Head of caudate nucleus (tissue), 42 donors: ENCODE results near the gene P2RY11.

Source experiments
- DNase-seq, 42 donors: peaks; one replicate each; pipeline versions ENCODE4 v3.0.0 to v3.0.0-alpha.2; 2020 to 2021; ENCODE audit warnings: mixed read lengths in 7 of 42
- intact Hi-C: fragments of 100-400 bp; cut with DNase I; formaldehyde crosslinking; loops from one replicate; pipeline ENCODE4 v1.15.0; 2022

Gene P2RY11, protein sequence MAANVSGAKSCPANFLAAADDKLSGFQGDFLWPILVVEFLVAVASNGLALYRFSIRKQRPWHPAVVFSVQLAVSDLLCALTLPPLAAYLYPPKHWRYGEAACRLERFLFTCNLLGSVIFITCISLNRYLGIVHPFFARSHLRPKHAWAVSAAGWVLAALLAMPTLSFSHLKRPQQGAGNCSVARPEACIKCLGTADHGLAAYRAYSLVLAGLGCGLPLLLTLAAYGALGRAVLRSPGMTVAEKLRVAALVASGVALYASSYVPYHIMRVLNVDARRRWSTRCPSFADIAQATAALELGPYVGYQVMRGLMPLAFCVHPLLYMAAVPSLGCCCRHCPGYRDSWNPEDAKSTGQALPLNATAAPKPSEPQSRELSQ

DNA sequence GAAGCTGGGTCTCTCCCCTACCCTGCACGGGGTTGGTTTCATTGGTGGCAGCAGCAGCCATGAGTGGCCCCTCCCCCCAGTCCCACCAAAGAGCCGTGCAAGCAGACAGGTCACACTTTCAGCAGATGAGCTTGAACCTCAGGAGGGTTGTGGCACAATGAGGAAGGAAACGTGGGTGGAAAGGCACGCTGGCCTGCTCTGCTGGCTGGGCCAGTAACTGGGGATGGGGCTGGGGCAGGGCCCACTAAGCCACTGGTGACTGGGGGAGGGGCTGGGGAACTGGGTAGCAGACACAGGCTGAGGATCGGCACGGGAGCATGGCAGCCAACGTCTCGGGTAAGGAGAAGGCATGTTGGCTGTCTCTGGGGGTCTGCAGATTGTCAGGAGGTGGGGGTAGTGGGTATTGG lies at the start of gene P2RY11:
Gene P2RY11, plus strand, starts transcription at position 289 of the 407 bp plus-strand sequence. Its CDS starts 29 bp downstream, at position 318.
- intact Hi-C loops = loop anchor here (10.0 kb wide), 1 partner anchor 143 kb away; the partner anchor contains the start of gene MRPL4
- peak in 3 of 42 donors; percentile 25 to 43 (median 43) for DNase-seq

DNA sequence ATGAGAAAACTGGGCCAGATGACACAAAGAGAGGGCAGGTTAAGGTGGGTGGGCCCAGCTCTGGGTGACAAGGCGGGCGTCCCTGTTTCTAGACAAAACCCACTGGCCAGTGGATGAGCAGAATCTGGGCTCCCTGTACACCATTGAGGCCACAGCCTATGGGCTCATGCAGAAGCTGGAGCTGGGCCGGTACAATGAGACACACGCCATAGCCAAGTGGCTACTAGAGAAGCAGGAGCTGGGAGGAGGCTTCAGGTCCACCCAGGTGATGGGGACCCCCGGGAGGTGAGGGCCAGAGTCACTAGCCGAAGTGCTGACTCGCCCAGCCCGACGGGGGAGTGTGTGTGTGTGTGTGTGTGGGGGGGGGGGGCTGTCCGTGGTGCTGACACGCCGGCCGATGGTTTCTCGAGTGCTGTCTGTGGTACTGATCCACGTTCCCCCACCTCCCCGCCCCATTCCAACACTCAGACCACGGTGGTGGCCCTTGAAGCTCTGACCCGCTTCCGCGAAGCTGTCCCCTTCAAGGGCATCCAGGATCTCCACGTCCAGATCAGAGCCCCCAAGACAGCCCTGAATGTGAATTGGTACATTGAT lies 49.7 kb upstream of the P2RY11 start:
- DNase-seq = no peak
- intact Hi-C loops = no loop called here

DNA sequence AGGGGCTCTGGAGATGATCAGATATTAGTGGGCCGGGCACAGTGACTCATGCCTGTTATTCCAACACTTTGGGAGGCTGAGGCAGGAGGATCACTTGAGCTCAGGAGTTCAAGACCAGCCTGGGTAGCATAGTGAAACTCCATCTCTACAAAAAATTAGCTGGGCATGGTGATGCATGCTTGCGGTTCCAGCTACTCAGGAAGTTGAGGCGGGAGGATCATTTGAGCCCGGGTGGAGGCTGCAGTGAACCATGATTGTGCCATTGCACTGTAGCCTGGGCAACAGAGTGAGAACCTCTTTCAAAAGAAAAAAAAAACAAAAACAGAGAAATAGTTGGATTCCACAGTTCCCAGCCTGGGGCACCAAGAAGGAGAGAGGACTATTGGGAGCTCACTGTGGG lies 43.3 kb upstream of the P2RY11 start:
- DNase-seq = no peak
- intact Hi-C loops = no loop called here

DNA sequence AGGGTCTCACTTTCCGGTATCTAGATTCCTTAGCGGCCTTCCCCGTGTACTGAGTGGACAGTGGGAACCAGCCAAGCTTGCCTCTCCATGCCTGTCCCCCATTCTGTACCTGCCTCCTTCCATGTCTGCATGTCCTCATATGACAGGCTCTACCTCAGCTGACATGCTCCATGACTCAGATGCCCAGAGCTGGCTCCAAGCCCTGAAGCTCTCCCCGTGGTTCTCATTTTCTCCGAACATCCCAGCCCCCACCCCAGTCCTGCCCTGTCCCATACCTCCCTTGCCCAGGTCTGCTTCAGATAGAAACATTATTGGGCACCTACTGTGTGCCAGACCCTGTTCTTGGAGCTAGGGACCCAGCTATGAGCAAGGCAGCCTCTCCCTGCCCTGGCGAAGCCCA lies 42.4 kb upstream of the P2RY11 start:
- no peak for DNase-seq
- intact Hi-C loops = no loop called here

DNA sequence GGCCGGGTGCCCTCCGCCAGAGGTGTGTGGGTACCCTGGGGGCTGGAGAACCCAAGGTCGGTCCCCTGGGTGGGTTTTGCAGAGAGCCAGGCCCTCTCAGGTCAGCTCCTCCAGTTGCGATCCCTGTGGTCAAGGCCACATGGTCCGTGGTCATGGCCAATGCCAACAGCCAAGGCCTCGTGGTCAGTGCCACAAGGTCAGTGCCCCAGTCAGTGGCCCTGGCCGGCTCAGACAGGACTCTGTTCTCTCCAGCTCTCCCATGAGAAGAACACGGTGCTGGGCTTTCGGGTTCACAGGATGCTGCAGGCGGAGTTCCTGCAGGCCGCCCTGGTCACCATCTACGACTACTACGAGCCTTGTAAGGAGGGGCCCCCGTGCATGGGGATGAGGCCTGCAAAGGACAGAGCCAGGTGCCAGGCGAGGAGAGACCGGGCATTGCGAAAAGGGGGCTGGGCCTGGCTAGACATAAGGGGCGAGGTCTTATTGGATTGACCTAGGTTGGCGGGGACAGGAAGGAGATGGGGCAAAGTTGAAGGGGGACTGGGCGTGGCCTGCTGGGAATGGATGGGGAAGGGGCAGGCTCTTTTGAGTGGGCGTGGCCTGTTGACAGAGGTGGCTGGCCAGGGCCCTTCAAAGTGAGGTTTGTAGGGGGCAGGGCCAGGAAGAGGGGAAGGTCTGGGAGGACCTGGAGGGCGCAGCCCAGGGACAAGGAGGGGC lies 40.6 kb upstream of the P2RY11 start:
- intact Hi-C loops = no loop called here
- DNase-seq = no peak

DNA sequence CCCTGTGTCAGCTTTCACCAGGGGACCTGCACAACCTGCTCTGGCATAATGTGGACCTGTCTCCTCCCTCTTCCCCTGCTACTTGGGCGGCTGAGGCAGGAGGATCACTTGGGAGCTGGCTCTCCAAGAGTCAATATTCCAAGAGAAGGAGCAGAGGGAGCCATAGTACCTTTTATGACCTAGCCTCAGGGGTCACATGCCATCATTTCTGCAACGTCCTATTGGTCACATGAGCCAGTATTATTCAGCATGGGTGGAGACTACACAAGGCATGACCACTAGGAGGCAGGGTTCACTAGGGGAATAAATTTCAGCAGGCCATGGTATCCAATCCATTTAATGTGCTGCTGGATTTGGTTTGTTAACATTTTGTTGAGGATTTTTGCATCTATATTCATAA lies 37.3 kb upstream of the P2RY11 start:
- no peak for DNase-seq
- intact Hi-C loops = no loop called here

DNA sequence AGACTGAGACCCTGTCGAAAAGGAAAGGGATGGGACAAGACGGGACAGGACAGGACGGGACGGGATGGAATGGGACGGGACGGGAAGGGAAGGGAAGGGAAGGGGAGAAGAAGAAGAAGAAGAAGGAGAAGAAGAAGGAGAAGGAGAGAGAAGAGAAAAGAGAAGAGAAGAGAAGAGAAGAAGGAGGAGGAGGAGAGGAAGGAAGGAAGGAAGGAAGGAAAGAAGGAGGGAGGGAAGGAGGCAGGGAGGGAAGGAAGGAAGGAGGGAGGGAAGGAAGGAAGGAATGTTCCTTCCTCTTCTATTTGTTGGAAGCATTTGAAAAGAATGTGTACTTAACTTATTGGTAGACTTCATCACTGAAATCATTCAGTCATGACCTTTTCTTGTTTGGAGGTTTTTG lies 35.0 kb upstream of the P2RY11 start:
- intact Hi-C loops = no loop called here
- DNase-seq = no peak

DNA sequence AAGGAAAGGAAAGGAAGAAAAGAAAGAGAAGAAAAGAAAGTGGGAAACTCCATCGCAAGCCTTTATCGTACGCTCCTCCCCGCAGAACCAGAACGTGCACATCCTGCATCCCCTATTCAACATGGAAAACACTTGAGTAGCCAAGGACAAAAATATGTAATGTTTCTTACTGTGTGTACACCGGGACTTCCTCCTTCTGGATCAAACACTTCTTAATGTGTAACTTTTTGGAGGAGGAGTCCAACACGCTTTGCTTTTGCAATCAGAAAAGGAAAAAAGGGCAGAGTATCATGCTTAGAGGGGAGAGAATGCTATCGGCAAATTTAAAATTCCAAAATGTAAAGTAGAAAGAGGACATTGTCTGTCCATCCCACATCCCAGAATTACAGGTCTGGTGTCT lies 33.2 kb upstream of the P2RY11 start:
- intact Hi-C loops = no loop called here
- DNase-seq = no peak

DNA sequence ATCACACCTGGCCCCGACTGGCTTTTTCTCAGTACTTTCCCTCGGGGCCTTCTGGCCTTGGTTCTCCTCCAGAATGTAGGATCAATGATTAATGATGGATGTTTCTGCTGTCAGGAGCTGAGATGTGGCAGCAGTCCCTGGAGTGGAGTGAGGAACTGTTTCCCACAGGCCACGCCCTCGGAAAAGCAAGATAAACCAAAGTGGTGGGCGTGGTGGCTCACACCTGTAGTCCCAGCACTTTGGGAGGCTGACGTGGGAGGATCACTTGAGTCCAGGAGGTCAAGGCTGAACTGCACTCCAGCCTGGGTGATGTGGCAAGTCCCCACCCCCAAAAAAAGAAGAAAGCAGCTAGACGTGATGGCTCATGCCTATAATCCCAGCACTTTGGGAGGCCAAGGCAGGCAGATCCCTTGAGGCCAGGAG lies 32.5 kb upstream of the P2RY11 start:
- DNase-seq = no peak
- intact Hi-C loops = no loop called here

DNA sequence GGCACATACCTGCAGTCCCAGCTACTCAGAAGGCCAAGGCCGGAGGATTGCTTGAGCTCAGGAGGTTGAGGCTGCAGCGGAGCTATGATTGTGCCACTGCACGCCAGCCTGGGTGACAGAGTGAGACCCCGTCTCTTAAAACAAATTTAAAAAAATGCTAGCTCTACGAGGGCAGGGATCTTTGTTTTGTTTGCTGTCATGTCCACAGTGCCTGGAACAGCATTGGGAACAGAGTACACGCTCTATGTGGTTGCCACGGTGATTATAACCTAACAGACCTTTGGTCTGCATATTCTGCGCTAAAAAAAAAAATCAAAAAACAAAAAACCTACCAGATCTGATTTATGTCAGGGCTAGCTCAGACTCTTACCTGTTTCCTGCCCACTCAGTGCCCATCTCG lies 27.6 kb upstream of the P2RY11 start:
- intact Hi-C loops = no loop called here
- DNase-seq = no peak

DNA sequence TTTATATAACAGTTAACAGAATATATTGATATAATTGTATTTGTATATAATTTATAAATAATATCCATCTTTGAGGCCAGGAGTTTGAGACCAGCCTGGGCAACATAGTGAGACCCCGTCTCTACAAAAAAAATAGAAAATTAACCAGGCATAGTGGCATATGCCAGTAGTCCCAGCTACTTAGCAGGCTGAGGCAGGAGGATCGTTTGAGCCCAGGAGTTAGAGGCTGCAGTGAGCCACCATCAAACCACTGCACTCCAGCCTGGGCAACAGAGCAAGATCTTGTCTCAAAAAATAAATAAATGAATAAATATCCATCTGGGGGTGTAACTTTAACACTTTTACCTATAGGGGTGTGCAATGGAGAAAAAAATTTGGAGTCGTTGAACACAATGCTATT lies 26.7 kb upstream of the P2RY11 start:
- intact Hi-C loops = no loop called here
- no peak for DNase-seq

DNA sequence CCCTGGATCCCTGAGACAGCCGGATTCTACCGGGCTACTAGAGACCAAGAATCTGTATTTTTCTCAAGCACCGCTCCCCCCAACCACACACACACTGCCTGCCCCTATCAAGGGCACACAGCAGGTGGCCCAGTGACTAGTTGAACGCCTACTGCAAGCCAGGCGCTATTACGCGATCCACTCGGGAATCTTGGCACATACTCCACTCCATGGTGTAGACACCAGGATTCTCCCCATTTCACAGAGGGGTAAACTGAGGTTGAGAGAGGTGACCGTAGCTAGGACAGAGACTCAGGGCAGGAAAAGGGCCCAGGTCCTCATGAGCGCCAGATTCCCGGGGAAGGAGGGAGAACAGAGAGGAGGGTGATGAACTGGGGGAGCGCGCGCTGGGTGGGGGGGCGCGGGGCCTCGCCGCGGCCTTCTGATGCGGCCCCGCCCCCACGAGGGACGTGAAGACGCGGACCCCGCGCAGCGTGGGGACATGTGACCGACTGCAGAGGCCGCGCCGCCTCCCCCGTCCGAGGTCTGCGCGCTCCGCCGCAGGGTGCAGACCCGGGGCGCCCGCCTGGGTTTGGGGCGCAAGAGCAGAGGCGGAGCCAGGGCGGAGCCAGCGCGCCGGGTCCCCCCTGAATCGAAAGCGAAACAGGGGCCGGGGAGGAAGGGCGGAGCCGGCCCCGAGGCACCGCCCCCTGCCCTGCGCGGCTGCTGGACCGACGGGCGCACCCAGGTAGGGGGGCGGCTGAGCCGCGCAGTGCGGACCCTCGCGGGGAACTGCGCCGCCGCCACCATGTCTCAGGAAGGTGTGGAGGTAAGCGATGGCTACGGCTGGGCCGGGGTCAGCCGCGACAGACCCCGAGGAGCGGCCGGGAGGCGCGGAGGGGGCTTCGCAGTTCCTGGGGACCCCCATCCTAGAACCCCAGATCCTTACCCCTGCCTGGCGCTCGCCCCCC lies 25.6 kb upstream of the P2RY11 start, which contains the start of gene SHFL:
Gene SHFL, plus strand, starts transcription at position 677 of the 950 bp plus-strand sequence. Its CDS starts 111 bp downstream, at position 788.
- intact Hi-C loops = no loop called here
- DNase-seq = peak; percentile 14 to 86 (median 70)

DNA sequence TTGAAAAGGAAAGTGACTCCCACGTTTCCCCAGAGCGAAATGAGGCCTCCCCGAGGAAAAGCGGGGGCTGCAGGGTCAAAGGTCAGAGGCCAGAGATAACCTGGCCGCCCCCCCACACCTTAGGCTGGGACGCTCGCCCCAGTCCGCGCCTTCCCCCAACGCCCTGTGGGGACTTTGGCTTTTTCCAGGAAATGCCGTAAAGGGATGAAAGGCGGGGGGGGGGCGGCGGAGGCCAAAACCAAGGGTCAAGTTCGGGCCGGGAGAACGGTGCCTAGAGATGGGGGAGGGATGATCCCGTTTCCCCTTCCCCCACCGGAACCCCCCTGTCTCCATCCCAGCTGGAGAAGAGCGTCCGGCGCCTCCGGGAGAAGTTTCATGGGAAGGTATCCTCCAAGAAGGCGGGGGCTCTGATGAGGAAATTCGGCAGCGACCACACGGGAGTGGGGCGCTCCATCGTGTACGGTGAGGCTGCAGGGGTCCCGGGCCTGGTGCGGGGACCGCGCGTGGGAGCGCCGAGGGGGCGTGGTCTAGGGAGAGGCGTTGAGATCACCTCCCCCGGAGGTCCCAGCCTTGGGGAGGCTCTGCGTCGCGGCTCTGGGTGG lies 24.8 kb upstream of the P2RY11 start:
- peak in 1 of 42 donors; percentile 9 for DNase-seq
- intact Hi-C loops = no loop called here

DNA sequence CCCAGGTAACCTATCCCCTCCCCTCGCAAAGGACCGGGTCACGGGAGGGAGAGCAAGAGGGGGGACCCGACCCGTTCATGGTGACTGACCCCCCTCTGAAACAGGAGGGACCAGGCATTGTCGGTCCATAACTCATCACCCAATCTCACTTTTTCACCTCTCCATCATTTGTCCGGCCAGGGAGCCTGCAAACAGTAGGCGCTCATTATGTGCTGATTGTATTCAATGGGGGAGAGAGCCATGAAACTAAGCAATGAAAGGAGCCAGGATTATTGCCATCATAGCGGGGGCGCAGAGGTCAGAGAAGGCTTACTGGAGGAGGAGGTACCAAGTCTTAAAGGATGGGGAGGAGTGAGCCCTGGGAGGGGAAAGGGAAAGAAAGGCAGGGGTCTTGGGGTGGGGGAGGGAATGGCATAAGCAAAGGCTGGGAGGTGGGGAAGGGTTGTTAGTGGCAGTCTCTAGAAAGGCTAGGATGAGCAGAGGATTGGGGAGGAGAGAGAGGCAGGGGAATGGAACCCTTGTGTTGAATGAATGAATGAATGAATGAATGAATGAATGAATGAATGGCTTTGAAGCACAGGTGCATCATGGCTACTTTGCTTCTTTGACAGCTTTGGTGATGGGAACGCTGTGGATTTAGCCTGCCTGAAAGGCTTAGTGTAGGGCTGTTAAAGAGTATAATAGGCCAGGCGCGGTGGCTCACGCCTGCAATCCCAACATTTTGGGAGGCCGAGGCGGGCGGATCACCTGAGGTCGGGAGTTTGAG lies 24.0 kb upstream of the P2RY11 start:
- no peak for DNase-seq
- intact Hi-C loops = no loop called here

DNA sequence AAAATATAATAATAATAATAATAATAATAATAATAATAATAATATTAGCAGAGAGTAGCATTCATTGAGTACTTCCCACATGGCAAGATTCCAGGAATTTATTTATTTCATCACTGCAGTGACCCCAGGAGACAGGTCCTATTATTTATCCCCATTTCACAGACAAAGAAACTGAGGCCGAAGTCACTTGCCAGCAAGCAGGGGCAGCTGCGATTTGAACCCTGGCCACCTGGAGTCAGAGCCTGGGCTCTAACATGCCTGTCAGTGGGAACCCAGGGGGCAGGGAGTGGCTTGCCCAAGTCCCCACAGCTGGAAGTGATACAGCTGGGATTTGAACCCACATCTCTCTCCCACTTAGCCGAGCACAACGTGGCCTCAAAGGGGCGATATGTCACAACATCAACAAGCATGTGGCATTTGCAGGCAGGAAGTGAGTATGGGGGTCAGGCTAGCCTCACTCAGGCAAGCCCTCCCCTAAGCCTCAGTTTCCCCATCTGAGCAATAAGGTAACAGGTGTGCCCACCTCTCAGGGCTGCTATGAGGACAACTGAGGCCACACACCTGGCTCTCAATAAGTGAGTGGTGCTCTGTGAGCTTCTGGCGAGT lies 22.4 kb upstream of the P2RY11 start:
- DNase-seq = no peak
- intact Hi-C loops = no loop called here

DNA sequence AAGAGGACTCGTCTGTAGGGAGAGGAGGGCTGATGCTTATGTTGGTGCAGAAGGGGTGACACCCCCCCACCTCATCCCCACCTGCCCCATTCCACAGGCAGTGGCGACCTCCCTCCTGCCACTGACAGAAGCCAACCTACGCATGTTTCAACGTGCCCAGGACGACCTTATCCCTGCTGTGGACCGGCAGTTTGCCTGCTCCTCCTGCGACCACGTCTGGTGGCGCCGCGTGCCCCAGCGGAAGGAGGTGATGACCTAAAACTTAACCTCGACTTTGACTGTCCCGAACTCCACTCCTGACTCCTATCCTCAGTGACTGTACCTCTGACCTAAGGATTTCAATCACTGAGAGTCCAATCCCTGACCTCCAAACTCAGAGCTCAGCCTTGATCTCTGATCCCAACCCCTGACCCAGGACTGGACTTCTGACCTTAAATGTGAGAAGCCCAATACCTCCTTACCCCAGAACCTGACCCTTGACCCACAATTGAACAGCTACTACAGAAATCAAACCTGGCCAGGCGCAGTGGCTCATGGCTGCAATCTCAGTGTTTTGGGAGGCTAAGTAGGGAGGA lies 21.6 kb upstream of the P2RY11 start:
- DNase-seq = no peak
- intact Hi-C loops = loop anchor here (10.0 kb wide), 1 partner anchor 155 kb away; the partner anchor contains the start of gene OLFM2

DNA sequence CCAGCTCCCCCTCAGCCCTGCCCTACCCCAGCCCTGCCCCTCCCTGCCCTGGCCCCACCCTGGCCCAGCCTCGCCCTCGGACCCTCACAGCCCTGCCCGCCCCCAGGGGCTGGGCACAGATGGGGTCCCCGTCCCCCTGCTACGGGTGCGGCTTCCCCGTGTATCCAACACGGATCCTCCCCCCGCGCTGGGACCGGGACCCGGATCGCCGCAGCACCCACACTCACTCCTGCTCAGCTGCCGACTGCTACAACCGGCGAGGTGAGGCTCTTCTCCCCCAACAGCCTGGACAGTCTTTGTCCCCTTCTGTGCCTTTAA lies 20.2 kb upstream of the P2RY11 start:
- intact Hi-C loops = loop anchor here (10.0 kb wide), 1 partner anchor 157 kb away; the partner anchor contains the start of gene OLFM2
- no peak for DNase-seq
